K562 (cell line): ENCODE data around the gene NDUFAF2. TPM values are rescaled to one million over a fixed set of nuclear protein-coding genes. Genes with fewer than 3 reads are reported as not detected.
A peak's percentile ranks its signal among the peaks of the same experiment; 100 is the strongest.

Source experiments
- BCLAF1 ChIP-seq, 2 experiments: fragments of 450-650 bp in 1 of 2; IDR thresholded peaks; 2 replicates each; pipeline ENCODE4 v1.6.1; 2011 to 2017; ENCODE audit warnings: low read depth in 2 of 2, antibody characterized with exemption in 1 of 2, borderline replicate concordance in 1 of 2, low read length in 1 of 2, mild to moderate bottlenecking in 1 of 2, mixed read lengths in 1 of 2; ENCODE audit not compliant: control insufficient read depth in 1 of 2
- CREB5 ChIP-seq: fragments of 250-450 bp; sonication (Bioruptor Pico); IDR thresholded peaks from 2 replicates; pipeline ENCODE4 v1.5.0; 2020; ENCODE audit warnings: mild to moderate bottlenecking
- DPF2 ChIP-seq: fragments of 450-650 bp; IDR thresholded peaks from 2 replicates; pipeline ENCODE4 v1.6.1; 2016
- GATAD2B ChIP-seq: fragments of 450-650 bp; IDR thresholded peaks from 2 replicates; pipeline ENCODE4 v1.6.1; 2017; ENCODE audit warnings: mild to moderate bottlenecking, borderline replicate concordance
- HNRNPUL1 ChIP-seq: fragments of 200-400 bp; formaldehyde crosslinking; IDR thresholded peaks from 2 replicates; pipeline ENCODE4 v1.6.1; 2017; ENCODE audit warnings: low read length
- JUND ChIP-seq, 2 experiments: IDR thresholded peaks; 2 replicates in 1 of 2; 3 replicates in 1 of 2; pipeline ENCODE4 v1.6.1; 2011; ENCODE audit warnings: borderline replicate concordance in 2 of 2, low read depth in 2 of 2, low read length in 2 of 2, improper control_type of control experiment in 1 of 2, missing biosample characterization in 1 of 2, missing genetic modification characterization in 1 of 2, missing genetic modification reagents in 1 of 2
- MXD1 ChIP-seq: fragments of 250-450 bp; sonication (Bioruptor Pico); IDR thresholded peaks from 2 replicates; pipeline ENCODE4 v1.8.0; 2021; ENCODE audit warnings: borderline replicate concordance, mild to moderate bottlenecking, moderate library complexity; ENCODE audit not compliant: poor library complexity, severe bottlenecking
- NFATC3 ChIP-seq: fragments of 450-650 bp; IDR thresholded peaks from 2 replicates; pipeline ENCODE4 v1.6.1; 2017; ENCODE audit warnings: mild to moderate bottlenecking
- NR4A1 ChIP-seq, 2 experiments: fragments of 250-450 bp in 1 of 2; fragments of 450-650 bp in 1 of 2; sonication (Bioruptor Pico) in 1 of 2; IDR thresholded peaks; 2 replicates each; pipeline versions ENCODE4 v1.4.0 to v1.6.1; 2016 to 2020; ENCODE audit warnings: mild to moderate bottlenecking in 2 of 2, missing compliant biosample characterization in 1 of 2, missing genetic modification characterization in 1 of 2, moderate library complexity in 1 of 2
- POLR2G ChIP-seq: fragments of 200-400 bp; formaldehyde crosslinking; IDR thresholded peaks from 2 replicates; pipeline ENCODE4 v1.6.1; 2017; ENCODE audit warnings: low read depth, mild to moderate bottlenecking, antibody characterized with exemption, low read length, moderate library complexity
- RBM25 ChIP-seq: fragments of 200-400 bp; formaldehyde crosslinking; IDR thresholded peaks from 2 replicates; pipeline ENCODE4 v1.6.1; 2018; ENCODE audit warnings: low read length, low read depth, moderate library complexity; ENCODE audit not compliant: severe bottlenecking
- SPI1 ChIP-seq: IDR thresholded peaks from 2 replicates; pipeline ENCODE4 v1.6.1; 2011; ENCODE audit warnings: low read depth, low read length, control low read depth, borderline replicate concordance
- TBL1XR1 ChIP-seq, 2 experiments: IDR thresholded peaks; 2 replicates each; pipeline ENCODE4 v1.6.1; 2012; ENCODE audit warnings: improper control_type of control experiment in 2 of 2, low read length in 2 of 2, mild to moderate bottlenecking in 1 of 2
- TFAM ChIP-seq: fragments of 250-450 bp; sonication (Bioruptor Pico); conservative IDR thresholded peaks from 2 replicates; pipeline ENCODE4 v1.5.0; 2021; ENCODE audit warnings: mild to moderate bottlenecking, moderate library complexity
- TFAP4 ChIP-seq: sonication (generic); formaldehyde crosslinking; IDR thresholded peaks from 2 replicates; pipeline ENCODE4 v1.8.0; 2022; ENCODE audit warnings: missing genetic modification reagents, mild to moderate bottlenecking, moderate library complexity, borderline replicate concordance
- THRAP3 ChIP-seq: fragments of 450-650 bp; IDR thresholded peaks from 2 replicates; pipeline ENCODE4 v1.6.1; 2016; ENCODE audit warnings: mild to moderate bottlenecking, inconsistent platforms, borderline replicate concordance
- U2AF1 ChIP-seq: fragments of 200-400 bp; formaldehyde crosslinking; optimal IDR thresholded peaks from 2 replicates; pipeline ENCODE3; 2017; ENCODE audit warnings: mild to moderate bottlenecking, low read depth, low read length, moderate library complexity
- ZKSCAN3 ChIP-seq: fragments of 250-450 bp; sonication (Bioruptor Pico); IDR thresholded peaks from 2 replicates; pipeline ENCODE4 v1.4.0; 2020
- ZNF134 ChIP-seq: fragments of 250-450 bp; sonication (Bioruptor Pico); conservative IDR thresholded peaks from 2 replicates; pipeline ENCODE4 v1.4.0; 2020
- ZNF316 ChIP-seq: fragments of 450-650 bp; IDR thresholded peaks from 2 replicates; pipeline ENCODE4 v1.6.1; 2016
- ZNF445 ChIP-seq: fragments of 250-450 bp; sonication (Bioruptor Pico); IDR thresholded peaks from 2 replicates; pipeline ENCODE4 v1.4.0; 2020; ENCODE audit warnings: low read depth, mild to moderate bottlenecking, moderate library complexity
- polyA plus RNA-seq, 8 experiments: library from polyadenylated mRNA; depleted of rRNA in 4 of 8; stranded (reverse) in 5 of 8; unstranded in 3 of 8; fragments of >200 nt; fragmentation: Nextera tagmentation in 2 of 8; fragmentation: Illumina TruSeq in 1 of 8; extraction: Ambion mirVana in 2 of 8; extraction: Trizol in 1 of 8; gene quantifications; 2 replicates each; pipeline versions ENCODE4 v1.2.1 to v1.2.3, GENCODE V29; 2011 to 2014; ENCODE audit warnings: inconsistent platforms in 1 of 8, missing spikeins in 1 of 8
- total RNA-seq, 7 experiments: library from RNA; depleted of rRNA in 6 of 7; stranded (reverse); fragments of >200 nt in 6 of 7; fragmentation: Illumina TruSeq in 2 of 7; extraction: Trizol in 2 of 7; gene quantifications; 2 replicates each; pipeline versions ENCODE4 v1.2.1 to v1.2.3, GENCODE V29; 2011 to 2021; ENCODE audit warnings: low replicate concordance in 1 of 7

NDUFAF2 gene
- total and polyA plus RNA-seq, 9 of the 15 experiments (the other 6 are each of a cell fraction or from before 2014, with no cell fraction given) = 56.0 to 155 (median 95.9) TPM

GRCh38 chr5:60977956-60978737 is 33.1 kb downstream of the NDUFAF2 start (continued):
- TF ChIP-seq TFAM (CRISPR knock-in tag) (no peak), ZNF134 (no peak), SPI1 (no peak), HNRNPUL1 (no peak), RBM25 (no peak), ZNF445 (CRISPR knock-in tag) (no peak), MXD1 (no peak), ZNF316 (no peak), POLR2G (no peak), CREB5 (CRISPR knock-in tag) (no peak), TFAP4 (CRISPR knock-in tag) (peak; percentile 55), THRAP3 (no peak), NFATC3 (no peak), ZKSCAN3 (CRISPR knock-in tag) (no peak), NR4A1 (CRISPR knock-in tag; IDR thresholded peaks at IDR 0.05) (no peak), NR4A1 (tag; IDR thresholded peaks at IDR 0.05) (no peak), JUND (IDR thresholded peaks at IDR 0.05; ENCODE audit: borderline replicate concordance, low read depth, low read length) (no peak), JUND (tag; IDR thresholded peaks at IDR 0.05; ENCODE audit: borderline replicate concordance, low read depth, low read length) (no peak), TBL1XR1 (IDR thresholded peaks at IDR 0.05; ENCODE audit: low read length in 2 of 2) (no peak), DPF2 (peak; percentile 45; the same call in 1 of the 2 replicates), GATAD2B (no peak), U2AF1 (no peak), BCLAF1 (IDR thresholded peaks at IDR 0.05; ENCODE audit: borderline replicate concordance in 1 of 2, control insufficient read depth in 1 of 2, low read depth in 2 of 2, low read length in 1 of 2) (no peak)
